Embryonic facial prominence (tissue), 1 donor: ENCODE measurements around the gene LTBR.
"Not testable (repeated sequence)": the region's sequence is repeated elsewhere in the genome, so short reads cannot be mapped to it uniquely, and the experiment has no call there.

ENCODE experiments used
- DNase-seq: peaks from one replicate; pipeline ENCODE4 v3.0.0-alpha.2; 2016; ENCODE audit errors: extremely low spot score

Gene LTBR

GRCh38 chr12:6425590-6426531 lies 41.9 kb downstream of the LTBR start:
- no peak for DNase-seq

- DNase-seq: no peak
Measured at GRCh38 chr12:6426882-6427671, 43.1 kb downstream of the LTBR start.

DNA sequence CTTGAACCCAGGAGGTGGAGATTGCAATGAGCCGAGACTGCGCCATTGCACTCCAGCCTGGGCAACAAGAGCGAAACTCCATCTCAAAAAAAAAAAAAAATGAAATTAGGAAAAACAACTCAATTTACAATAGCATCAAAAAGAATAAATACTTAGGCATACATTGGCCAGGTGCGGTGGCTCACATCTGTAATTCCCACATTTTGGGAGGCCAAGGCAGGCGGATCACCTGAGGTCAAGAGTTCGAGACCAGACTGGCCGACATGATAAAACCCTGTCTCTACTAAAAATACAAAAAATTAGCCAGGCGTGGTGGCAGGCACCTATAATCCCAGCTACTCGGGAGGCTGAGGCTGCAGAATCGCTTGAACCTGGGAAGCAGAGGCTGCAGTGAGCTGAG lies 43.8 kb downstream of the LTBR start:
- not testable (repeated sequence) for DNase-seq

DNA sequence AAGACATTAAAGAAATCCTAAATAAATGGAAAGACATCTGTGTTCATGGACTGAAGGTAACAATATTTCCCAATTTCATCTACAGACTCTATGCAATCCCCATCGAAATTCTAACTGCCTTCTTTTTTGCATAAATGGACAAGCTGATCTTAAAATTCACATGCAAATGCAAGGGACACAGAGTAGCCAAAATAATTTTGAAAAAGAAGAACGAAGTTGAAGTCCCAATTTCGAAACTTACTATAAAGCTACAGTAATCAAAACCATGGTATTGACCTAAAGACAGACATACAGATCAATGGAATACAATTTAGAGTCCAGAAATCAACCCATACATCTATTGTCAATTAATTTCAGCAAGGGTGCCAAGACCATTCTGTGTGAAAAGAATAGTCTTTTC lies 44.4 kb downstream of the LTBR start:
- no peak for DNase-seq

GRCh38 chr12:6430124-6430989 lies 46.4 kb downstream of the LTBR start:
- no peak for DNase-seq

DNA sequence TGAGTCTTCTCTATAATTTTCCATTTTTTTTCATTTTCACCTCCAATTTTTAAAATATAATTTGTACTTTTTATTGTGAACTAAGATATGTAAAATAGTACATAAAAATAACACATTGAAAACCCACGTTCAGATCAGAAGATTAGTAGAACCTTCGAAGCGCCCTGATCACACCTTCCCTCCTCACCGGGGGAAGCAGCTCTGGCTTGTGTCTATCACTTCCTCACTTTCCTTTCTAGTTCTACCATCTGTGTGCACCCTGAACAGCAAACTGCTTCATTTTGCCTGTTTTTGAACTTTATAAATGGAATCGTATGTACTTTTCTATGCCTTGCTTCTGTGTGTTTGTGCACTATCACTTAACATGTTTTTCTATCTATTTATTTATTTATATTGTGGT lies 49.0 kb downstream of the LTBR start:
- no peak for DNase-seq

- DNase-seq: no peak
Measured at GRCh38 chr12:6434205-6435140, 50.5 kb downstream of the LTBR start.

DNA sequence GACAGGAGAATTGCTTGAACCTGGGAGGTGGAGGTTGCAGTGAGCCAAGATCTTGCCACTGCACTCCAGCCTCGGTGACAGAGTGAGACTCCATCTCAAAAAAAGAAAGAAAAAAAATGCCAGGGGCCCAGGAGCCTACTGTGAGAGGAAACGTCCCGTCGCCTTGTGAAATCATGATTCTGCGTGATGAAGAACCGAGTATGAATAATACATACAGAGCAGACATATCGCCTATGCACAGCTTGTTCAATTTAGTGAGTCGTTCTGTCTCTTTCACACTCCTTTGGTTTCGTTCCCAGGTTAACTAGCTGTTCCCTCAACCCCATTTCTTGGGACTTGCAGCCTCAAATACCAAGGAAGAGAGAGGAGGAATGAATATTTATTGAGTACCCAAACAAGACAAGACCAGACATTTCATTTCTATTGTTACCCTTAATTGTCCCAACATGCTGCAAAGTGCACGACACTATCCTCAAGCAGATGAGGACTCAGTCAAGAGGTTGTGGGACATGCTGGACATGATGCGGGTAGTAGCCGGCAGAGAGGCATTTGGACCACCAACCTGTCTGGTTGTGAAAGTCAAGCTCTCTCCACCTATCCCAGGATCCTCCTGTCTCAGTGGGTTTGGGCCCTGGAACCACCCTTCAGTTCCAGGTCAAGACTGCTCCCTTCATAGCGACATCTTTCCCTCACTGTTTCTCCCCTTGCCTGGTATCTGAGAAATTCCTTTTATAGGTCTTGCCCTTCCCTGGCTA lies 52.2 kb downstream of the LTBR start:
- no peak for DNase-seq

- no peak for DNase-seq
Measured at GRCh38 chr12:6437586-6437985, 53.6 kb downstream of the LTBR start.

DNA sequence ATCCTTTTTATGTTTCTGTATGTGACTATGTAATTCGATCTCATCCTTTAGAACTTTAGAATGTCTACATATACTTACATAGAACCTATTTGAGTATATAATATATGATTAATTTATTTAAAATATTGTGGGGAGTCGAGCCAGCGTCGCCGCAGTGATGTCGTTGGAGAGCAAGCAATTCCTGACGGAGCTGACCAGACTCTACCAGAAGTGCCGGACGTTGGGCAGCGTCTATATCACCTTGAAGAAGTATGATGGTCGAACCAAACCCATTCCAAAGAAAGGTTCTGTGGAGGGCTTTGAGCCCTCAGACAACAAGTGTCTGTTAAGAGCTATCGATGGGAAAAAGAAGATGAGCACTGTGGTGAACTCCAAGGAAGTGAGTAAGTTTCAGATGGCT lies 54.4 kb downstream of the LTBR start:
- DNase-seq: no peak

DNA sequence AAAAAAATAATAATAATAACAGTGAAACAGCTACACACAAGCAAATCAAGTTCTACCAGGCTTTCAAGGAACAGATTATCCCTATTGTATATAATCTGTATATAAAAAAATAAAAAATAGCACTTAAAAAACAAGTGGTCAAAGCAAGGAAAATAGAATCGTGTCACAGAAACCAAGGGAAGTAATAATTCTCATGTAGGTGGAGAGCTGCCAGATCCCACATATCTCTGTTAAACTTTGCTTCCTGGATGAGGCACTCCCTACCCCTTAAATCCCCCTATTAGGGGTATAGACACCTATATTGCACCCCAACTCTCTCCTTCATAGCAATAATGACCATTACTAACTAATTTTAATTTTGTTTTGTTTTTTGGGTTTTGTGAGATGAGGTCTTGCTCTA lies 56.4 kb downstream of the LTBR start:
- no peak for DNase-seq
